Sciatic nerve (tissue), 2 donors: ENCODE results near the gene ASPA. TPM values are rescaled to one million over a fixed set of nuclear protein-coding genes. Genes with fewer than 3 reads are reported as not detected.

Experiments used
- ATAC-seq: fragments of 200-7000 bp; cut with Tn5 transposase; one replicate; pipeline ENCODE4 v1.9.1; 2020; ENCODE audit warnings: mild to moderate bottlenecking, moderate library complexity
- DNase-seq: peaks from one replicate; pipeline ENCODE4 v3.0.0-alpha.2; 2020; ENCODE audit warnings: low spot score
- intact Hi-C: fragments of 100-400 bp; cut with DNase I; formaldehyde crosslinking; loops from one replicate; pipeline ENCODE4 v1.14.2; 2022
- total RNA-seq: library from RNA; stranded (reverse); fragmentation: NEBNext Ultra II Directional; extraction: Animal tissue kit (Norgen Biotek cat#: 25700); gene quantifications from one replicate; pipeline ENCODE4 v1.2.1, GENCODE V29; 2021
- donor health status: DM: no; HTN: no; CAD: no.
- donor health status: DM: no; HTN: no; CAD: no.

Gene ASPA
- total RNA-seq, 1 donor from 2014 or later, result 41.6 TPM

- DNase-seq (no peak), ATAC-seq (no peak)
- intact Hi-C loops, result loop anchor here (10.0 kb wide), 1 partner anchor 105 kb away; no protein-coding TSS in a partner anchor
Measured at GRCh38 chr17:3549610-3550162, 73.9 kb downstream of the ASPA start.

- no peak for ATAC-seq
- intact Hi-C loops, result no loop called here
- no peak for DNase-seq
Measured at GRCh38 chr17:3551189-3551588, 75.4 kb downstream of the ASPA start.

DNA sequence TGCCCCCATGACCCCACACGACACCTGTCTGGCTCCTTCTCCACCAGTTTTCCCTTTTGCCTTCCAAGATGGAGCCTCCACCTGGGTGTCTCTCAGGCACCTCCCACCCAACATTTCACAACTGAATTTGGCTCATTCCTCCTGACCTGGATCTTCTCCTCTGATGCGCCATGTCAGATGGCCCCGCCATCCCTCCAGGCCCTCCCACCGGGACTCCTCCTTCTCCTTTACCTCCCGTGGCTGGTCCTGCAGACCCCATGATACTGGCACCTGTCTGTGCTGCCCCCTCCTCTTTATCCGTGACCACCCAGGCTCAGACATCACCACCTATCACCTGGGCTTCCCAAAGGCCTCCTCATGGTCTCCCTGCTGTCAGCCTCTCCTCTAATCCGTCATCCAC is 77.1 kb downstream of the ASPA start:
- intact Hi-C loops, result no loop called here
- ATAC-seq (no peak), DNase-seq (no peak)

Other genes starting within 250 kb of the ASPA start
- gene OR3A1, start 177.6 kb upstream of the ASPA start, total RNA-seq, result not detected
- 0.67 TPM for gene OR3A2, start 89.7 kb upstream of the ASPA start, total RNA-seq
- not detected for gene OR1E1, start 77.6 kb upstream of the ASPA start, total RNA-seq
- gene OR3A3, start 64.6 kb upstream of the ASPA start, total RNA-seq, result not detected
- not detected for gene OR1E2, start 42.2 kb upstream of the ASPA start, total RNA-seq
- 0.67 TPM for gene SPATA22, start 4.2 kb upstream of the ASPA start, total RNA-seq
- 13.0 TPM for gene TRPV3, start 81.8 kb downstream of the ASPA start, total RNA-seq
- 11.1 TPM for gene TRPV1, start 133.4 kb downstream of the ASPA start, total RNA-seq
- gene SHPK, start 160.3 kb downstream of the ASPA start, total RNA-seq, result 17.7 TPM
- gene CTNS, start 160.8 kb downstream of the ASPA start, total RNA-seq, result 15.7 TPM
- gene TAX1BP3, start 192.6 kb downstream of the ASPA start, total RNA-seq, result 168 TPM
- gene EMC6, start 192.8 kb downstream of the ASPA start, total RNA-seq, result 18.4 TPM
- 1.8 TPM for gene P2RX5, start 220.2 kb downstream of the ASPA start, total RNA-seq
- 0.36 TPM for gene HASPIN, start 247.9 kb downstream of the ASPA start, total RNA-seq